ENCODE data around the gene NR1I3.
A peak's percentile ranks its signal among the peaks of the same experiment; 100 is the strongest.

The NR1I3 gene

DNA sequence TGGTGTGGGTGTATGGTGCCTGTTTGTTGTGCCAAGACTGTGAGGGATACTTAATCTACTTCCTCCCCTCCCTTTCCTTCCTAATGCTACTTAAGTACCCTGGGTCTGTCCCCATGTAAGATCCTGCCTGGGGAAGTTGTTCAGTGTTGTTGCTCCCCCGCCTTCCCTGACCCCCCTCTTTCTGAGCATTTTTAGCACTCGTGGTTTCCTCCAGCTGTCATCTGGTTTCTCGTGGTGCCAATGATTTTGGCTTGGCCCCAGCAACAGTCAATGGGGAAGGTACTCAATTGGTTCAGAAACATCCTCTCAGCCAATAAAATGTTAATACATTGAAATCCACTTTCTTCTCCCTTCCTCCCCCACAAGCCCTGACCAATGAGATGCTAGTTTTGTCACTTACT, 52.7 kb downstream of the NR1I3 start:
- DNase-seq (ENCODE audit: extremely low read depth, insufficient read length): peak; percentile 83
- H3K4me3 ChIP-seq (replicated peaks; ENCODE audit: low read depth, low read length): peak overlapping the region; percentile 15
- no peaks in the 10 kb centered on the region for H3K36me3 ChIP-seq (ENCODE audit: control insufficient read depth, insufficient read depth, low read length)
- no peaks in the 10 kb centered on the region for H3K27me3 ChIP-seq (replicated peaks; ENCODE audit: control insufficient read depth, insufficient read depth, low read length)
- TF ChIP-seq, protein P1, sequence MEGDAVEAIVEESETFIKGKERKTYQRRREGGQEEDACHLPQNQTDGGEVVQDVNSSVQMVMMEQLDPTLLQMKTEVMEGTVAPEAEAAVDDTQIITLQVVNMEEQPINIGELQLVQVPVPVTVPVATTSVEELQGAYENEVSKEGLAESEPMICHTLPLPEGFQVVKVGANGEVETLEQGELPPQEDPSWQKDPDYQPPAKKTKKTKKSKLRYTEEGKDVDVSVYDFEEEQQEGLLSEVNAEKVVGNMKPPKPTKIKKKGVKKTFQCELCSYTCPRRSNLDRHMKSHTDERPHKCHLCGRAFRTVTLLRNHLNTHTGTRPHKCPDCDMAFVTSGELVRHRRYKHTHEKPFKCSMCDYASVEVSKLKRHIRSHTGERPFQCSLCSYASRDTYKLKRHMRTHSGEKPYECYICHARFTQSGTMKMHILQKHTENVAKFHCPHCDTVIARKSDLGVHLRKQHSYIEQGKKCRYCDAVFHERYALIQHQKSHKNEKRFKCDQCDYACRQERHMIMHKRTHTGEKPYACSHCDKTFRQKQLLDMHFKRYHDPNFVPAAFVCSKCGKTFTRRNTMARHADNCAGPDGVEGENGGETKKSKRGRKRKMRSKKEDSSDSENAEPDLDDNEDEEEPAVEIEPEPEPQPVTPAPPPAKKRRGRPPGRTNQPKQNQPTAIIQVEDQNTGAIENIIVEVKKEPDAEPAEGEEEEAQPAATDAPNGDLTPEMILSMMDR (IDR thresholded peaks at IDR 0.05; ENCODE audit: insufficient read depth, low read length, poor library complexity, severe bottlenecking): no peak

DNA sequence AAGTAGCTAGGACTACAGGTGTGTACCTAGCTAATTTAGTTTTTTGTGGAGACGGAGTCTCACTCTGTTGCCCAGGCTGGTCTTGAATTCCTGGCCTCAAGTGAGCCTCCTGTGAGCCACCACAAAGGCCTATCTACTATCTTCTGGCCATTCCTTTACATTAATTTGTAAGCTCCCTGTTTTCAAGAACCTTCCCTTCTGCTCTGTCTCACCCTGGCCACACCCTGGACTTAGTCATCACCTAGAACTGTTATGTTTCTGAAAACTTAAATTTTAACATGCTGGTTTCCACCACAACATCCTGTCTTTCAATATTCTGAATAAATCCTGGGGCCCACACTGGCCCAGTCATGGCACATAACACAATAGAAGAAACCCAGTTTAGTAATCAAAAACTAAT, 55.8 kb downstream of the NR1I3 start:
- DNase-seq (ENCODE audit: extremely low read depth, insufficient read length): peak; percentile 48
- Histone ChIP-seq H3K27me3 (replicated peaks; ENCODE audit: control insufficient read depth, insufficient read depth, low read length) (no peaks in the 10 kb centered on the region), H3K4me3 (replicated peaks; ENCODE audit: low read depth, low read length) (no peak overlapping the region), H3K36me3 (ENCODE audit: control insufficient read depth, insufficient read depth, low read length) (no peaks in the 10 kb centered on the region)
- TF ChIP-seq, protein P1 (IDR thresholded peaks at IDR 0.05; ENCODE audit: insufficient read depth, low read length, poor library complexity, severe bottlenecking): no peak

DNA sequence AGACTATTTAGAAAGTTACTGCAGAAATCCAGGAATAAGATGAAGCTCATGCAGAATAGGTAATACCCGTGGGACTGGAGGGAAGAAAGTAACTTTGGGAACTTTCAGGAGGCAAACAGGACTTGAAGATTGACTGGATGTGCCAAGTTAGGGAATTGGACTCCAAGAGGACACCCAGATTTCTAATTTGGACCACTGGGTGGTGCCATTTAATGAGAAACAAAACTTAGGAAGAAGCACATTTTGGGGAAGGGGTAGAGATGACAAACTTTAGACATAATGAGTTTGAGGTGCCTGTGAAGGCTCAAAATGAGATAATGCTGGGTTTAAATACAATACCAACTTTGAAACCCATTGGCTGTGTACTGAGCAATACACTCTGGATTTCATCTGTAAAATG, 57.4 kb downstream of the NR1I3 start:
- H3K36me3 ChIP-seq (ENCODE audit: control insufficient read depth, insufficient read depth, low read length): no peaks in the 10 kb centered on the region
- no peak overlapping the region for H3K4me3 ChIP-seq (replicated peaks; ENCODE audit: low read depth, low read length)
- TF ChIP-seq, protein P1 (IDR thresholded peaks at IDR 0.05; ENCODE audit: insufficient read depth, low read length, poor library complexity, severe bottlenecking): peak; percentile 49
- no peaks in the 10 kb centered on the region for H3K27me3 ChIP-seq (replicated peaks; ENCODE audit: control insufficient read depth, insufficient read depth, low read length)
- DNase-seq (ENCODE audit: extremely low read depth, insufficient read length): no peak

DNA sequence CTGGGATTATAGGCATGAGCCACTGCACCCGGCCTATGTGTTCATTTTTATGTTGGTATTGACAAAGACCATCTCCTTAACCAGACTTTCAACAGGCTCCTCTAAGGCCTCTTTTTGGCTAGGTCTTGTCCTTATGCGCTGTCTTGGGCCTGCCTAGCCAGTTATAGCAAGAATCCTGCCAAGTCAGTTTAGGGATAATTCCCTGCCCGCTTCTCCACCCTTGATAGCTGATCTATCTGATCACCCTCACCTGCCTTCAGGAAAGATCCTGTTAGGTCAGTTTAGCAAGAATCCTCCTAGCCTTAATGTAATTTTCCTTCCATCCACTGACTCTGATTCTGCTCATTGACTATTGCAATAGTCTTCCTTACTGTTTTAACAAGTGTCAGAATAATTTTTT, 58.3 kb downstream of the NR1I3 start:
- DNase-seq (ENCODE audit: extremely low read depth, insufficient read length): no peak
- TF ChIP-seq, protein P1 (IDR thresholded peaks at IDR 0.05; ENCODE audit: insufficient read depth, low read length, poor library complexity, severe bottlenecking): no peak

More for the DNA sequence above, 58.3 kb downstream of the NR1I3 start:
- Histone ChIP-seq H3K4me3 (replicated peaks; ENCODE audit: low read depth, low read length) (no peak overlapping the region), H3K27me3 (replicated peaks; ENCODE audit: control insufficient read depth, insufficient read depth, low read length) (no peaks in the 10 kb centered on the region), H3K36me3 (ENCODE audit: control insufficient read depth, insufficient read depth, low read length) (peaks cover 4% of the 10 kb centered on the region; the same call in 1 of the 2 replicates)
